A549 treated with Hydrocortisone at 1 μM for 4 hours (cell line): ENCODE data around the gene CALN1. TPM values are rescaled to one million over a fixed set of nuclear protein-coding genes. Genes with fewer than 3 reads are reported as not detected.

Experiments used
- total RNA-seq: library from RNA; stranded (reverse); fragments of 200-300 nt; extraction: Qiagen RNA extraction; gene quantifications from 5 replicates; pipeline ENCODE4 v1.2.3, GENCODE V29; 2022

The CALN1 gene
- total RNA-seq = not detected in 5 replicates

GRCh38 chr7:72412121-72412618 is at the start of gene CALN1:
Gene CALN1, minus strand, starts transcription at chr7:72412338.

